H9 (cell line): Measurements from ENCODE around the gene OSBPL1A. TPM values are rescaled to one million over a fixed set of nuclear protein-coding genes. Genes with fewer than 3 reads are reported as not detected.

ENCODE experiments used
- DNase-seq: peaks from one replicate; pipeline ENCODE4 v3.0.0-alpha.2; 2017
- H2AFZ ChIP-seq: one replicate; pipeline ENCODE4 v1.6.1; 2013; ENCODE audit warnings: mild to moderate bottlenecking, low read length, control low read depth, moderate library complexity
- H2AK5ac ChIP-seq: 2 replicates; pipeline ENCODE4 v1.6.1; 2013; ENCODE audit warnings: low read length, control low read depth, mixed read lengths; ENCODE audit not compliant: insufficient read length
- H2BK120ac ChIP-seq: one replicate; pipeline ENCODE4 v1.6.1; 2013; ENCODE audit warnings: low read depth, mild to moderate bottlenecking, low read length, control low read depth, inconsistent platforms; ENCODE audit not compliant: poor library complexity, severe bottlenecking
- H2BK12ac ChIP-seq: 2 replicates; pipeline ENCODE4 v1.6.1; 2013; ENCODE audit warnings: low read length, control low read depth, mixed read lengths, low read depth; ENCODE audit not compliant: insufficient read length
- H2BK15ac ChIP-seq: 2 replicates; pipeline ENCODE4 v1.6.1; 2013; ENCODE audit warnings: low read depth, low read length, control low read depth
- H2BK20ac ChIP-seq: one replicate; pipeline ENCODE4 v1.6.1; 2013; ENCODE audit warnings: low read depth, mild to moderate bottlenecking, low read length, control low read depth, inconsistent platforms; ENCODE audit not compliant: poor library complexity, severe bottlenecking
- H2BK5ac ChIP-seq: 2 replicates; pipeline ENCODE4 v1.6.1; 2013; ENCODE audit warnings: low read length, control low read depth, mixed read lengths; ENCODE audit not compliant: insufficient read length
- H3K14ac ChIP-seq: 2 replicates; pipeline ENCODE4 v1.6.1; 2013; ENCODE audit warnings: low read length, control low read depth; ENCODE audit not compliant: insufficient read depth
- H3K18ac ChIP-seq: 2 replicates; pipeline ENCODE4 v1.6.1; 2013; ENCODE audit warnings: low read depth, mild to moderate bottlenecking, mixed read lengths, low read length, control low read depth; ENCODE audit not compliant: insufficient read length
- H3K23ac ChIP-seq: 2 replicates; pipeline ENCODE4 v1.6.1; 2013; ENCODE audit warnings: low read length, control low read depth, mixed read lengths, low read depth; ENCODE audit not compliant: insufficient read length
- H3K23me2 ChIP-seq: 2 replicates; pipeline ENCODE4 v1.6.1; 2013; ENCODE audit warnings: low read depth, mild to moderate bottlenecking, mixed read lengths, low read length, control low read depth; ENCODE audit not compliant: insufficient read length, poor library complexity, severe bottlenecking
- H3K27ac ChIP-seq: 2 replicates; pipeline ENCODE4 v1.5.1; 2013; ENCODE audit warnings: low read length, control low read depth, mixed read lengths, low read depth; ENCODE audit not compliant: insufficient read length
- H3K27me3 ChIP-seq: 2 replicates; pipeline ENCODE4 v1.6.1; 2013; ENCODE audit warnings: low read length, control low read depth, inconsistent platforms; ENCODE audit not compliant: insufficient read depth
- H3K4ac ChIP-seq: 2 replicates; pipeline ENCODE4 v1.6.1; 2013; ENCODE audit warnings: low read depth, mild to moderate bottlenecking, control low read depth, inconsistent platforms, low read length, moderate library complexity
- H3K4me1 ChIP-seq: 2 replicates; pipeline ENCODE4 v1.6.1; 2013; ENCODE audit warnings: low read length, control low read depth, inconsistent platforms; ENCODE audit not compliant: insufficient read depth
- H3K4me2 ChIP-seq: 2 replicates; pipeline ENCODE4 v1.6.1; 2013; ENCODE audit warnings: low read length, control low read depth, mixed read lengths; ENCODE audit not compliant: insufficient read length, insufficient read depth
- H3K56ac ChIP-seq: 2 replicates; pipeline ENCODE4 v1.6.1; 2013; ENCODE audit warnings: low read depth, mild to moderate bottlenecking, mixed read lengths, low read length, control low read depth; ENCODE audit not compliant: insufficient read length
- H3K79me1 ChIP-seq: 2 replicates; pipeline ENCODE4 v1.6.1; 2013; ENCODE audit warnings: low read depth, mild to moderate bottlenecking, moderate library complexity, low read length, control low read depth, inconsistent platforms; ENCODE audit not compliant: insufficient read depth, poor library complexity, severe bottlenecking
- H3K79me2 ChIP-seq: 2 replicates; pipeline ENCODE4 v1.6.1; 2013; ENCODE audit warnings: low read length, control low read depth, inconsistent platforms; ENCODE audit not compliant: insufficient read depth
- H3K9ac ChIP-seq: 2 replicates; pipeline ENCODE4 v1.6.1; 2013; ENCODE audit warnings: low read length, control low read depth, mixed read lengths; ENCODE audit not compliant: insufficient read length; ENCODE audit errors: extremely low read depth
- H3K9me3 ChIP-seq: one replicate; pipeline ENCODE4 v1.6.1; 2013; ENCODE audit warnings: low read depth, low read length, inconsistent platforms; ENCODE audit not compliant: control insufficient read depth
- H3T11ph ChIP-seq: one replicate; pipeline ENCODE4 v1.6.1; 2013; ENCODE audit warnings: mild to moderate bottlenecking, low read length, control low read depth, inconsistent platforms
- H4K20me1 ChIP-seq: one replicate; pipeline ENCODE4 v1.6.1; 2013; ENCODE audit not compliant: control insufficient read depth, insufficient read length, insufficient read depth
- H4K5ac ChIP-seq: 2 replicates; pipeline ENCODE4 v1.6.1; 2013; ENCODE audit warnings: low read depth, mild to moderate bottlenecking, mixed read lengths, low read length, control low read depth; ENCODE audit not compliant: insufficient read length
- H4K8ac ChIP-seq: replicated peaks from 2 replicates; pipeline ENCODE4 v1.6.1; 2013; ENCODE audit warnings: low read length, control low read depth, mixed read lengths, low read depth; ENCODE audit not compliant: insufficient read length
- H4K91ac ChIP-seq: 2 replicates; pipeline ENCODE4 v1.6.1; 2013; ENCODE audit warnings: low read depth, mild to moderate bottlenecking, moderate library complexity, mixed read lengths, low read length, control low read depth; ENCODE audit not compliant: insufficient read length
- H3K27ac Mint-ChIP-seq, 3 experiments: 2 replicates in 2 of 3; 3 replicates in 1 of 3; pipeline ENCODE4 v1.8.0; 2020 to 2021; ENCODE audit warnings: mixed read lengths in 3 of 3, mild to moderate bottlenecking in 1 of 3, moderate library complexity in 1 of 3
- H3K27me3 Mint-ChIP-seq: 2 replicates; pipeline ENCODE4 v1.8.0; 2021; ENCODE audit warnings: low read depth, mild to moderate bottlenecking, moderate library complexity, mixed read lengths
- H3K36me3 Mint-ChIP-seq, 3 experiments: 2 replicates in 2 of 3; 3 replicates in 1 of 3; pipeline ENCODE4 v1.8.0; 2020 to 2021; ENCODE audit warnings: low read depth in 3 of 3, mixed read lengths in 3 of 3; ENCODE audit not compliant: insufficient read depth in 1 of 3
- H3K4me1 Mint-ChIP-seq, 2 experiments: 2 replicates each; pipeline ENCODE4 v1.8.0; 2020; ENCODE audit warnings: mixed read lengths in 2 of 2
- H3K4me3 Mint-ChIP-seq, 2 experiments: 2 replicates in 1 of 2; 3 replicates in 1 of 2; pipeline ENCODE4 v1.8.0; 2020 to 2021; ENCODE audit warnings: mild to moderate bottlenecking in 2 of 2, mixed read lengths in 2 of 2, moderate library complexity in 1 of 2
- H3K9me3 Mint-ChIP-seq, 2 experiments: 2 replicates in 1 of 2; 3 replicates in 1 of 2; pipeline ENCODE4 v1.8.0; 2020; ENCODE audit warnings: mild to moderate bottlenecking in 2 of 2, mixed read lengths in 2 of 2, moderate library complexity in 1 of 2
- WGBS: extraction: QIAGEN DNeasy Blood & Tissue Kit; methylation state at CpG from one replicate; pipeline ENCODE4 v1.1.7; 2013; ENCODE audit warnings: missing lambda C conversion rate, low lambda C conversion rate, mixed read lengths; ENCODE audit not compliant: insufficient read length; ENCODE audit errors: extremely low coverage; 5-methylcytosine and 5-hydroxymethylcytosine counted together
- total RNA-seq: library from RNA; stranded (reverse); gene quantifications from 2 replicates; pipeline ENCODE4 v1.2.1, GENCODE V29; 2021
- TF ChIP-seq, protein P1 (sequence below): fragments of 200-600 bp; sonication (generic); conservative IDR thresholded peaks from 3 replicates; pipeline ENCODE4 v1.8.0; 2021; ENCODE audit warnings: antibody characterized with exemption, mild to moderate bottlenecking

The OSBPL1A gene
- total RNA-seq, 1 experiment from 2014 or later = 33.9 TPM

- no CpG with 5 or more reads among the region's 2 CpGs for WGBS
- H3K4me3 Mint-ChIP-seq = no peak overlapping the region
- no peak overlapping the region for H2BK12ac ChIP-seq
Observed at GRCh38 chr18:24408496-24408895, 10.9 kb upstream of the OSBPL1A start.

More at GRCh38 chr18:24408496-24408895, 10.9 kb upstream of the OSBPL1A start:
- no peak overlapping the region for H2BK15ac ChIP-seq
- no peak overlapping the region for H3K23ac ChIP-seq
- no peaks in the 10 kb centered on the region for H3K23me2 ChIP-seq
- no peak overlapping the region for H3K27ac ChIP-seq
- H3K79me1 ChIP-seq = no peaks in the 10 kb centered on the region
- no peak for DNase-seq
- H2AK5ac ChIP-seq = no peak overlapping the region
- no peak overlapping the region for H2AFZ ChIP-seq
- TF ChIP-seq, protein P1, sequence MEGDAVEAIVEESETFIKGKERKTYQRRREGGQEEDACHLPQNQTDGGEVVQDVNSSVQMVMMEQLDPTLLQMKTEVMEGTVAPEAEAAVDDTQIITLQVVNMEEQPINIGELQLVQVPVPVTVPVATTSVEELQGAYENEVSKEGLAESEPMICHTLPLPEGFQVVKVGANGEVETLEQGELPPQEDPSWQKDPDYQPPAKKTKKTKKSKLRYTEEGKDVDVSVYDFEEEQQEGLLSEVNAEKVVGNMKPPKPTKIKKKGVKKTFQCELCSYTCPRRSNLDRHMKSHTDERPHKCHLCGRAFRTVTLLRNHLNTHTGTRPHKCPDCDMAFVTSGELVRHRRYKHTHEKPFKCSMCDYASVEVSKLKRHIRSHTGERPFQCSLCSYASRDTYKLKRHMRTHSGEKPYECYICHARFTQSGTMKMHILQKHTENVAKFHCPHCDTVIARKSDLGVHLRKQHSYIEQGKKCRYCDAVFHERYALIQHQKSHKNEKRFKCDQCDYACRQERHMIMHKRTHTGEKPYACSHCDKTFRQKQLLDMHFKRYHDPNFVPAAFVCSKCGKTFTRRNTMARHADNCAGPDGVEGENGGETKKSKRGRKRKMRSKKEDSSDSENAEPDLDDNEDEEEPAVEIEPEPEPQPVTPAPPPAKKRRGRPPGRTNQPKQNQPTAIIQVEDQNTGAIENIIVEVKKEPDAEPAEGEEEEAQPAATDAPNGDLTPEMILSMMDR = no peak
- H3K14ac ChIP-seq = no peak overlapping the region
- H4K20me1 ChIP-seq = no peaks in the 10 kb centered on the region
- H3K79me2 ChIP-seq = no peaks in the 10 kb centered on the region
- H3T11ph ChIP-seq = no peak overlapping the region
- Mint-ChIP-seq H3K9me3 (no peaks in the 10 kb centered on the region; a peak in 2 of 5 replicates), H3K27ac (no peak overlapping the region), H3K36me3 (no peaks in the 10 kb centered on the region), H3K27me3 (peaks cover 9% of the 10 kb centered on the region), H3K4me1 (peaks cover 12 to 19% of the 10 kb centered on the region in 2 experiments)
- no peaks in the 10 kb centered on the region; the same call in 1 of the 2 replicates for H3K27me3 ChIP-seq
- no peak overlapping the region for H3K18ac ChIP-seq
- H2BK120ac ChIP-seq = no peak overlapping the region
- H3K56ac ChIP-seq = no peak overlapping the region
- H4K91ac ChIP-seq = no peak overlapping the region
- no peaks in the 10 kb centered on the region for H3K9me3 ChIP-seq
- no peak overlapping the region for H3K4ac ChIP-seq
- H2BK20ac ChIP-seq = no peak overlapping the region
- no peak overlapping the region for H3K4me2 ChIP-seq
- no peak overlapping the region for H4K8ac ChIP-seq
- H2BK5ac ChIP-seq = no peak overlapping the region
- H4K5ac ChIP-seq = no peak overlapping the region
- no peak overlapping the region for H3K9ac ChIP-seq
- H3K4me1 ChIP-seq = no peaks in the 10 kb centered on the region
